OCI-LY7 (cell line): ENCODE results near the gene ANKRD1.

Experiments
- EZH2phosphoT487 ChIP-seq: fragments of 200-600 bp; sonication (generic); IDR thresholded peaks from 2 replicates; pipeline ENCODE4 v1.6.1; 2018; ENCODE audit warnings: low read depth, borderline replicate concordance, mild to moderate bottlenecking, mixed run types, antibody characterized with exemption, low read length, moderate library complexity, mixed read lengths
- TF ChIP-seq, protein P1 (sequence below): fragments of 200-600 bp; sonication (generic); conservative IDR thresholded peaks from 2 replicates; pipeline ENCODE4 v1.5.1; 2014; ENCODE audit warnings: mild to moderate bottlenecking, antibody characterized with exemption, low read length, moderate library complexity, mixed read lengths

- TF ChIP-seq, protein P1, sequence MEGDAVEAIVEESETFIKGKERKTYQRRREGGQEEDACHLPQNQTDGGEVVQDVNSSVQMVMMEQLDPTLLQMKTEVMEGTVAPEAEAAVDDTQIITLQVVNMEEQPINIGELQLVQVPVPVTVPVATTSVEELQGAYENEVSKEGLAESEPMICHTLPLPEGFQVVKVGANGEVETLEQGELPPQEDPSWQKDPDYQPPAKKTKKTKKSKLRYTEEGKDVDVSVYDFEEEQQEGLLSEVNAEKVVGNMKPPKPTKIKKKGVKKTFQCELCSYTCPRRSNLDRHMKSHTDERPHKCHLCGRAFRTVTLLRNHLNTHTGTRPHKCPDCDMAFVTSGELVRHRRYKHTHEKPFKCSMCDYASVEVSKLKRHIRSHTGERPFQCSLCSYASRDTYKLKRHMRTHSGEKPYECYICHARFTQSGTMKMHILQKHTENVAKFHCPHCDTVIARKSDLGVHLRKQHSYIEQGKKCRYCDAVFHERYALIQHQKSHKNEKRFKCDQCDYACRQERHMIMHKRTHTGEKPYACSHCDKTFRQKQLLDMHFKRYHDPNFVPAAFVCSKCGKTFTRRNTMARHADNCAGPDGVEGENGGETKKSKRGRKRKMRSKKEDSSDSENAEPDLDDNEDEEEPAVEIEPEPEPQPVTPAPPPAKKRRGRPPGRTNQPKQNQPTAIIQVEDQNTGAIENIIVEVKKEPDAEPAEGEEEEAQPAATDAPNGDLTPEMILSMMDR, result no peak
- TF ChIP-seq EZH2phosphoT487, result no peak
These were observed 30.5 kb downstream of the ANKRD1 start for GRCh38 chr10:90890347-90890746.
